Measurements from ENCODE around the gene AJAP1. TPM values are rescaled to one million over a fixed set of nuclear protein-coding genes. Genes with fewer than 3 reads are reported as not detected.

AJAP1 gene
- total and polyA plus RNA-seq, 2 of the 8 experiments (the other 6 are each of a cell fraction or from before 2014, with no cell fraction given): 1.9 to 6.2 TPM

DNA sequence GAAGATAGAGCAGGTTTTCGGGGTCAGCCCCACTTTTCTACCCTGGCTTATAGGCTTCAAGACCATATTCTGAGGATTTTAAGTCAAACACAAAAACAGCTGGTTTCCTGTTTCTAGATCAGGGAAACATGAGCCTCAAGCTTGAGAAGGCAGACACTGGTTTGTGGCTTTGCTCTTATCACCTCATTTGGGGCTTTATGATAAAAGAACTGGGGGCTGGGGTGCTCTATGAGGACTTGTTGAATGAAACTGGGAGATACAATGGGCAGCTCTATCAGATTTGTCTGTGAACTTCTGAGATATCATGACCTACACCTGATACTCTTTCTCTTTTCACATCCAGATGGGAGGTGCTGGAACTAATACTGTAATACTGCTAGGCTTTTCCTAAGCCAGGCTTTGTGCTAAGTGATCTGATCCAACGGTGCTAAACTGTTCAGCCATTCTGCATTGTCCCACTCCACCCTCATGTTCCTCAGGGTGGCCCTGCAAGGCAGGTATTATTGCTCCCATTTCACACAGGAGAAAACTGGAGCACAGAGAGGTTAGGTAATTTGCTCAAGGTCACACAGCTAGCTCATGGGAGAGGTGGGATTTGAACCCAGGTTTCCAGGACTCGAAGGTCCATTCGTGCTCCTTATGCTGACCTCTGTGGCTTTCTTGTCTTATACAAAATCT, 6.6 kb downstream of the AJAP1 start:
- no peak overlapping the region for H2BK20ac ChIP-seq (ENCODE audit: low read length)
- H2BK12ac ChIP-seq (ENCODE audit: low read depth, low read length): no peak overlapping the region
- H3K4ac ChIP-seq (replicated peaks; ENCODE audit: insufficient read length, low read depth, low read length): no peak overlapping the region
- no peak overlapping the region for H2AK5ac ChIP-seq (ENCODE audit: low read depth, low read length)
- H2AFZ ChIP-seq (ENCODE audit: low read length): no peak overlapping the region
- H4K5ac ChIP-seq (ENCODE audit: insufficient read length, low read depth, low read length): no peak overlapping the region
- H3K27me3 ChIP-seq (replicated peaks in 1 of 4; ENCODE audit: control insufficient read depth in 3 of 4, extremely low read depth in 1 of 4, insufficient read depth in 3 of 4, low read length in 3 of 4): peaks cover 0 to 29% (median 27%) of the 10 kb centered on the region in 4 experiments; a peak in 6 of 7 replicates
- no peak overlapping the region for H2BK15ac ChIP-seq (ENCODE audit: low read length)
- H3K27ac ChIP-seq (ENCODE audit: low read depth, low read length): no peak overlapping the region
- no peak overlapping the region for H4K8ac ChIP-seq (ENCODE audit: extremely low read depth, insufficient read depth, low read length)
- peaks cover 3 to 13% of the 10 kb centered on the region in 2 experiments for H4K20me1 ChIP-seq (replicated peaks in 1 of 2; ENCODE audit: control insufficient read depth in 1 of 2, insufficient read depth in 2 of 2, low read length in 2 of 2)
- peaks cover 0 to 22% of the 10 kb centered on the region in 2 experiments; a peak in 2 of 4 replicates for H3K79me2 ChIP-seq (ENCODE audit: control insufficient read depth in 1 of 2, insufficient read depth in 2 of 2, low read length in 2 of 2)
- peaks cover 2% of the 10 kb centered on the region for H3K79me1 ChIP-seq (ENCODE audit: low read depth, low read length)
- no peak for DNase-seq (ENCODE audit: low read depth in 1 of 2, low spot score in 2 of 2)
- H3K9ac ChIP-seq (replicated peaks in 1 of 4; ENCODE audit: extremely low read depth in 1 of 4, low read depth in 3 of 4, low read length in 3 of 4): no peak overlapping the region
- 89% methylated on average over 4 of the region's 4 CpGs; no CpG with 5 or more reads in 1 of the 2 experiments for WGBS, 2 experiments (ENCODE audit: extremely low coverage in 1 of 2, insufficient coverage in 1 of 2, insufficient read length in 1 of 2, insufficient replicate concordance in 2 of 2, low coverage in 1 of 2, low lambda C conversion rate in 2 of 2, missing lambda C conversion rate in 1 of 2)
- H3K23me2 ChIP-seq (ENCODE audit: low read depth, low read length): 0 out of 2 replicates have a peak, but pooled peaks cover 7% of the 10 kb centered on the region
- H3K14ac ChIP-seq (ENCODE audit: insufficient read length): no peak overlapping the region
- TF ChIP-seq EZH2 (IDR thresholded peaks at IDR 0.05; ENCODE audit: low read depth, low read length, severe bottlenecking) (no peak), KDM1A (IDR thresholded peaks at IDR 0.05; ENCODE audit: borderline replicate concordance, low read length) (peak; percentile 51; the same call in 1 of the 2 replicates)
- no peak overlapping the region for H2BK5ac ChIP-seq (ENCODE audit: low read depth, low read length)
- H3K18ac ChIP-seq (ENCODE audit: extremely low read depth, low read length): no peak overlapping the region
- no peak overlapping the region for H3K56ac ChIP-seq (replicated peaks; ENCODE audit: insufficient read length, low read depth, low read length)
- CTCF ChIA-PET (ENCODE audit: partially characterized antibody): no interaction called here
- no peak overlapping the region for H4K91ac ChIP-seq (replicated peaks; ENCODE audit: insufficient read length, low read length)
- H3K23ac ChIP-seq (ENCODE audit: insufficient read length): no peak overlapping the region
- H3K36me3 ChIP-seq (ENCODE audit: control insufficient read depth in 2 of 4, insufficient read depth in 4 of 4, low read length in 3 of 4): no peaks in the 10 kb centered on the region
- FAIRE-seq: no peak
- H3K4me3 ChIP-seq (ENCODE audit: extremely low read depth in 1 of 4, insufficient read depth in 2 of 4, low read depth in 3 of 4, low read length in 4 of 4): no peak overlapping the region
- no peak overlapping the region for H3K4me2 ChIP-seq (ENCODE audit: insufficient read depth in 1 of 2, low read depth in 2 of 2, low read length in 2 of 2)
- POLR2A ChIA-PET (ENCODE audit: partially characterized antibody): no interaction called here
- H2BK120ac ChIP-seq (replicated peaks; ENCODE audit: low read depth, low read length): no peak overlapping the region
- peaks cover 0 to 3% of the 10 kb centered on the region in 2 experiments; a peak in 1 of 4 replicates for H3K9me3 ChIP-seq (ENCODE audit: insufficient read depth in 2 of 2, low read depth in 1 of 2, low read length in 1 of 2)
- H3K4me1 ChIP-seq (replicated peaks in 1 of 4; ENCODE audit: control insufficient read depth in 3 of 4, insufficient read depth in 4 of 4, low read length in 3 of 4): peaks cover 7 to 25% (median 17%) of the 10 kb centered on the region in 4 experiments

Measured in H1 (cell line).